ENCODE results near the gene TMEM178A.
A peak's percentile ranks its signal among the peaks of the same experiment; 100 is the strongest.

TMEM178A gene

DNA sequence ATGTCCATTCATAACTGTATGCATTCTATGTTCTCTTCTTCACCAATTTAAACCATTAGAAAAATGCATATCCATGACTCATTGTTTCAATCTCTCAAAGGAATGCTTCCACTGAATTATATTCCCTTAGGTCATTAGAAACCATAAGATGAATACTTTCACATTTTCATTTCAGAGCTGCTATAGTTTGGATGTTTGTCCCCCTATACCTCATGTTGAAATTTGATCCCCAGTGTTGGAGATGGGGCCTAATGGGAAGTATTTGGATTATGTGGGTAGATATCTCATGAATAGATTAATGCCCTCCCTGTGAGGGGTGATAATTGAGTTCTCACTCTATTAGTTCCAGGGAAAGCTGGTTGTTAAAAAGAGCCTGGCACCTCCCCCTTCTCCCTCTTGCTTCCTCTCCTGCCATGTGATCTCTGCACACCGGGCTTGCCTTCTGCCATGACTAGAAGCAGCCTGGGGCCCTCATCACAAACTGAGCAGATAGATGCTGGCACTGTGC, 77.6 kb downstream of the TMEM178A start:
- peak; percentile 69 for DNase-seq (ENCODE audit: low read depth)

DNA sequence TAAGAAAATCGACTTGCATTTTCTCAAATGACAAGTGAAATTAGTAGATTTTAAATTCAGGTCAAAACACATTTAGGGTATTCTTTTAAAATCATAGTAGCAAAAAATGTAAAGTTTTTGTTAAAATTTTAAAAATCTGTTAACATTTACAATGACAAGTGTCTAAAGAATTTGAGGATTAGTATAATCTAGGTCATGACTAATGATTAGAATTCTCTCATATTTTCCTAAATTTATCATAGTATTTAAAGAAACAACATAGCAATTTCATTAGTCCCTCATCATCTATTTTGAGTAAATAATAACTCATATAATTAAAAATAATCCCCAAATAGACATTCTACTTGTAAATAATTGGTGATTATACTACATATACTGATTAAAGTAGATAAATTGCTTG, 89.7 kb downstream of the TMEM178A start:
- DNase-seq (ENCODE audit: low read depth): no peak

DNA sequence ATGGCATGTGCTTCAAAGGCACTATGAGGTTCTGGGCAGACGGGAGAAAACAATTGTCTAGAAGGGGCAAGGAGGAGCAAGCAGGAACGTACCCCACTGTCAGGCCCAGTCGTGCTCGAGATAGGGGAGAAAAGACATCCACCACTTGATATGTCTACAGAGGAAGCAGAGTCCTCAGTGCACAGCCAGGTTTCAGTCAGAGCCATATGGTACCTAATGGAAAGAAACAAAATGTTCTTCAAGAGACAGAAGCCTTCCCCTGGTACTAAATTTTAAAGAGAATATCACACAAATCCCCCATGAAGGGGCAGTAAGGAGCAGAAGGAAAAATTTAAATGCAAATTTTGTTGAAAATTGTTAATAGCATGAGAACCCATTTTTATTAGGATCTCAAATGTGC, 91.4 kb downstream of the TMEM178A start:
- DNase-seq (ENCODE audit: low read depth): no peak

DNA sequence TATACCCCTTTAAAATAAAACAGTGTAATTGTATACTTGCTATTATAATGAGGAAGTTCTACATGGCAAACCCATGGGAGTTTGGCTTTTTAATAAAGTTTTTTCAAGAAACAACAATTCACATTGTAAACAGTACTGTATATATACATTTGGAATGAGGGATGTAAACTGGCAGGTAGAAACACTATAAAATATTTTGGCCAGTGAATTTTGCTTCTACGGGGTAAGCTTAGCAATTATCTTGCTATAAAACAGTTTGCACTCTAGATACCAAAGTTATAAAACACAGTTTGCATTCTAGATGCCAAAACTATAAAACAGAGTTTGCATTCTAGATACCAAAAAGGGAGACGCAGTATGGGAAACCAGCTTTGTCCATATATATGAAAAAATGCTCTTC, 96.7 kb downstream of the TMEM178A start:
- DNase-seq (ENCODE audit: low read depth): no peak

Data from iris pigment epithelial cell (primary cell).